Measurements from ENCODE around the gene AKT2.

Gene AKT2

DNA sequence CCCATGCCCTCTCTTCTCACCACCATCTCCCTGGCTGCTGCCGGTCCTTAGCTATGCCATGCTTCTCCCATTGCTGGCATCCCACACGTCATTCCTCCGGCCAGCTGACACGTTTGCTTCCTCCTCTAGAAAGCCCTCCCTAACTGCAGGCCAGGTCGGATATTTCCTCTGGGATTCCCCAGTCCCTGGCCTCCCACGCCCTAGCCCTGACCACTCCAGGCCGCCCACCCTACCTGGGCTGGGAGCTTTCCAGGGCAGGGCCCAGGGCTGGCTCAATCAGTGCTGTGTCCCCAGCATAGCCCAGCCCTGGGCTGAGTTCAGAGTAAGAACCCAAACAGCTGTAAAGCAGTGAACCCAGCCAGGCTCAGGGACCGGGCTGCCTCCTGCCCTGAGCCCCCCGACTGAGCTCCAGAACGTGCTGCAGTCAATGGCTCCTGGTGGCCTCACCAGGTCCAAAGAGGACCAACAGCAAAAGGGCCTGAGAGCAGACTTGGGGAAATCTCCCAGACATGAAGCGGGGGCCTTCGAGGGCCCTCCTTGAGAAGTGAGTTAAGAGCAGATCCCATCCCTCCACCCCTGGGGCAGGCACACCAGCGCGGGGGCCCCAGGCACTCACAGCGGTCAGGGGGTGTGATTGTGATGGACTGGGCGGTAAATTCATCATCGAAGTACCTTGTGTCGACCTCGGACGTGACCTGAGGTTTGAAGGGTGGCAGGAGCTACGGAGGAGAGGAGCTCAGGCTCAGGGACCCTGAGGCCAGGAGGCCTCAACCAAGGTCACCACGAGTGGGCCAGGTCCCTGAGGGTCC, 50.5 kb downstream of the AKT2 start:
- TF ChIP-seq, protein P1, sequence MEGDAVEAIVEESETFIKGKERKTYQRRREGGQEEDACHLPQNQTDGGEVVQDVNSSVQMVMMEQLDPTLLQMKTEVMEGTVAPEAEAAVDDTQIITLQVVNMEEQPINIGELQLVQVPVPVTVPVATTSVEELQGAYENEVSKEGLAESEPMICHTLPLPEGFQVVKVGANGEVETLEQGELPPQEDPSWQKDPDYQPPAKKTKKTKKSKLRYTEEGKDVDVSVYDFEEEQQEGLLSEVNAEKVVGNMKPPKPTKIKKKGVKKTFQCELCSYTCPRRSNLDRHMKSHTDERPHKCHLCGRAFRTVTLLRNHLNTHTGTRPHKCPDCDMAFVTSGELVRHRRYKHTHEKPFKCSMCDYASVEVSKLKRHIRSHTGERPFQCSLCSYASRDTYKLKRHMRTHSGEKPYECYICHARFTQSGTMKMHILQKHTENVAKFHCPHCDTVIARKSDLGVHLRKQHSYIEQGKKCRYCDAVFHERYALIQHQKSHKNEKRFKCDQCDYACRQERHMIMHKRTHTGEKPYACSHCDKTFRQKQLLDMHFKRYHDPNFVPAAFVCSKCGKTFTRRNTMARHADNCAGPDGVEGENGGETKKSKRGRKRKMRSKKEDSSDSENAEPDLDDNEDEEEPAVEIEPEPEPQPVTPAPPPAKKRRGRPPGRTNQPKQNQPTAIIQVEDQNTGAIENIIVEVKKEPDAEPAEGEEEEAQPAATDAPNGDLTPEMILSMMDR (IDR thresholded peaks at IDR 0.05; ENCODE audit: insufficient read depth, low read length, poor library complexity, severe bottlenecking), result no peak
- TF ChIP-seq EZH2phosphoT487 (conservative IDR thresholded peaks at IDR 0.05; ENCODE audit: low read length), result no peak
- Histone ChIP-seq H3K36me3 (ENCODE audit: low read length) (no peaks in the 10 kb centered on the region), H3F3A (ENCODE audit: insufficient read depth) (0 out of 2 replicates have a peak, but pooled peaks cover 2% of the 10 kb centered on the region), H3K79me2 (ENCODE audit: insufficient read depth, low read length) (no peaks in the 10 kb centered on the region), H3K27ac (ENCODE audit: low read depth, low read length) (no peak overlapping the region), H3K9ac (ENCODE audit: low read length) (no peak overlapping the region), H3K9me3 (ENCODE audit: insufficient read depth, low read length) (no peaks in the 10 kb centered on the region), H3K4me3 (ENCODE audit: insufficient read depth, low read length, poor library complexity, severe bottlenecking) (no peak overlapping the region), H4K20me1 (ENCODE audit: low read depth, low read length) (no peaks in the 10 kb centered on the region), H2AFZ (ENCODE audit: low read depth, low read length, severe bottlenecking) (no peak overlapping the region), H3K4me2 (ENCODE audit: low read depth, low read length, poor library complexity, severe bottlenecking) (no peak overlapping the region), H3K9me2 (replicated peaks; ENCODE audit: insufficient read depth, low read length) (no peaks in the 10 kb centered on the region), H3K27me3 (ENCODE audit: low read length) (no peaks in the 10 kb centered on the region)

- Histone ChIP-seq H3K4me3 (ENCODE audit: insufficient read depth, low read length, poor library complexity, severe bottlenecking) (no peak overlapping the region), H3K79me2 (ENCODE audit: insufficient read depth, low read length) (no peaks in the 10 kb centered on the region), H3K27me3 (ENCODE audit: low read length) (no peaks in the 10 kb centered on the region), H3K9me3 (ENCODE audit: insufficient read depth, low read length) (no peaks in the 10 kb centered on the region), H4K20me1 (ENCODE audit: low read depth, low read length) (no peaks in the 10 kb centered on the region), H3K36me3 (ENCODE audit: low read length) (no peaks in the 10 kb centered on the region), H3K27ac (ENCODE audit: low read depth, low read length) (no peak overlapping the region), H2AFZ (ENCODE audit: low read depth, low read length, severe bottlenecking) (no peak overlapping the region), H3K4me2 (ENCODE audit: low read depth, low read length, poor library complexity, severe bottlenecking) (no peak overlapping the region), H3K9ac (ENCODE audit: low read length) (no peak overlapping the region), H3K9me2 (replicated peaks; ENCODE audit: insufficient read depth, low read length) (no peaks in the 10 kb centered on the region), H3F3A (ENCODE audit: insufficient read depth) (peaks cover 9% of the 10 kb centered on the region; the same call in 1 of the 2 replicates)
- TF ChIP-seq, protein P1 (IDR thresholded peaks at IDR 0.05; ENCODE audit: insufficient read depth, low read length, poor library complexity, severe bottlenecking), result no peak
- TF ChIP-seq EZH2phosphoT487 (conservative IDR thresholded peaks at IDR 0.05; ENCODE audit: low read length), result no peak
These were observed 51.2 kb downstream of the AKT2 start for GRCh38 chr19:40233811-40234389.

DNA sequence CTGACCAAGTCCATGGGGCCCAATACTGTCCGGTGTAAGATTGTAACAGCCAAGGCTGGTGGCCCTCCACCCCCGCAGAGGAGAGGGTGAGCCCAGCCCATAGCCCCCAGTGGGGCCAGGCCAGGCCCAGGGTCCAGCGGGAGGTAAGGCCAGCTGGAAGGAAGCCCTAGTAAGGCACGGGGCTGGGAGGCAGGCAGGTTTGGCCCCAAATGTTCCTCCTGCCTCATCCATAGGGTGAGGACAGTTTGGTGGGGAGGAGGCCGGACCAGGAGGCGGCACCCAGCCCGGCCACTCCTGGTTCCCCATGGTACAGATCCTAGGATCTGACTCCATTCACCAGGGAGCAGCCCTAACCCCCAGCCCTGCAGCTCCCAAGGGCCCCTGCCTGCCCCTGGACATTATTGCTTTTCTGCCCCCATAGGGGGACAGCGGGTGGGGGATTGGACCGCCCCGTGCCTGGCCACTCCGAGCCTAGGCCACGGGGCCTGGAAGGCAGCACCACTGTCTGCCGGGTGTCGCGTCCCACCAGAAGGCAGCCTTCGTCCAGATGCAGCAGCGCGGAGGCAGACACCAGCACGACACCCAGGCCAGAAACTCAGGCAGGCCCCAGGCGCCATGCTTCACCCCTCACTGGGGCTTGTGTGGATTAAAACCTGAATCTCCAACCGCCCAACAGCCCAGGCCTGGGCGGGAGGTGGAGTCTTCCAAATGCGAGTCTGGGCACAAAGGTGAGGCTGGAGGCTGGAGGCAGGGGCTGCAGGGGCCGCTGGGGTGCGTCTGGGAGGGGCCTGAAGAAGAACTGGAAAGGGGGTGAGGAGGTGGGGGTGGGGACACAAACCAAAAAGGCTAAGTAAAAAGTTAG, 52.0 kb downstream of the AKT2 start:
- no peaks in the 10 kb centered on the region for H3K9me2 ChIP-seq (replicated peaks; ENCODE audit: insufficient read depth, low read length)
- no peaks in the 10 kb centered on the region for H3K79me2 ChIP-seq (ENCODE audit: insufficient read depth, low read length)
- H3K9ac ChIP-seq (ENCODE audit: low read length), result no peak overlapping the region
- H3K36me3 ChIP-seq (ENCODE audit: low read length), result no peaks in the 10 kb centered on the region
- peaks cover 9% of the 10 kb centered on the region; the same call in 1 of the 2 replicates for H3F3A ChIP-seq (ENCODE audit: insufficient read depth)
- TF ChIP-seq, protein P1 (IDR thresholded peaks at IDR 0.05; ENCODE audit: insufficient read depth, low read length, poor library complexity, severe bottlenecking), result no peak
- no peak for TF ChIP-seq EZH2phosphoT487 (conservative IDR thresholded peaks at IDR 0.05; ENCODE audit: low read length)
- H4K20me1 ChIP-seq (ENCODE audit: low read depth, low read length), result no peaks in the 10 kb centered on the region
- no peak overlapping the region for H3K4me2 ChIP-seq (ENCODE audit: low read depth, low read length, poor library complexity, severe bottlenecking)
- H2AFZ ChIP-seq (ENCODE audit: low read depth, low read length, severe bottlenecking), result no peak overlapping the region
- no peak overlapping the region for H3K4me3 ChIP-seq (ENCODE audit: insufficient read depth, low read length, poor library complexity, severe bottlenecking)
- no peaks in the 10 kb centered on the region for H3K9me3 ChIP-seq (ENCODE audit: insufficient read depth, low read length)
- no peak overlapping the region for H3K27ac ChIP-seq (ENCODE audit: low read depth, low read length)
- H3K27me3 ChIP-seq (ENCODE audit: low read length), result no peaks in the 10 kb centered on the region

Measured in SU-DHL-6 (cell line).